PFSK-1 (cell line): ENCODE measurements around the gene CD101.

Experiments used
- POLR2AphosphoS5 ChIP-seq: IDR thresholded peaks from 2 replicates; pipeline ENCODE4 v1.6.1; 2012; ENCODE audit warnings: low read depth, mild to moderate bottlenecking, control low read depth, low read length, moderate library complexity
- REST ChIP-seq, 2 experiments: IDR thresholded peaks; 2 replicates each; pipeline versions ENCODE4 v1.6.1 to v1.8.0; 2011 to 2012; ENCODE audit warnings: low read depth in 2 of 2, low read length in 2 of 2, control low read depth in 1 of 2, inconsistent platforms in 1 of 2, mild to moderate bottlenecking in 1 of 2, moderate library complexity in 1 of 2; ENCODE audit not compliant: insufficient read depth in 1 of 2
- SIN3A ChIP-seq: IDR thresholded peaks from 2 replicates; pipeline ENCODE4 v1.6.1; 2012; ENCODE audit warnings: mild to moderate bottlenecking, low read length, moderate library complexity, borderline replicate concordance; ENCODE audit not compliant: insufficient read depth
- TAF1 ChIP-seq: IDR thresholded peaks from 2 replicates; pipeline ENCODE4 v1.6.1; 2012; ENCODE audit warnings: low read length, control low read depth, borderline replicate concordance; ENCODE audit not compliant: insufficient read depth

GRCh38 chr1:117060441-117061317 is 59.1 kb downstream of the CD101 start:
- no peak for TF ChIP-seq REST (IDR thresholded peaks at IDR 0.05; ENCODE audit: insufficient read depth in 1 of 2, low read depth in 2 of 2, low read length in 2 of 2)
- no peak for TF ChIP-seq POLR2AphosphoS5
- TF ChIP-seq TAF1 = no peak
- TF ChIP-seq SIN3A = peak; percentile 49; the same call in 1 of the 2 replicates
